HG02798 (cell line): ENCODE data around the gene RBM6.

Source experiments
- ATAC-seq: cut with Tn5 transposase; IDR thresholded peaks from one replicate; pipeline ENCODE4 v1.9.1; 2021; ENCODE audit warnings: mild to moderate bottlenecking; ENCODE audit not compliant: unreplicated experiment, poor library complexity

Gene RBM6

GRCh38 chr3:50122661-50123391, 182.9 kb downstream of the RBM6 start:
- no peak for ATAC-seq

DNA sequence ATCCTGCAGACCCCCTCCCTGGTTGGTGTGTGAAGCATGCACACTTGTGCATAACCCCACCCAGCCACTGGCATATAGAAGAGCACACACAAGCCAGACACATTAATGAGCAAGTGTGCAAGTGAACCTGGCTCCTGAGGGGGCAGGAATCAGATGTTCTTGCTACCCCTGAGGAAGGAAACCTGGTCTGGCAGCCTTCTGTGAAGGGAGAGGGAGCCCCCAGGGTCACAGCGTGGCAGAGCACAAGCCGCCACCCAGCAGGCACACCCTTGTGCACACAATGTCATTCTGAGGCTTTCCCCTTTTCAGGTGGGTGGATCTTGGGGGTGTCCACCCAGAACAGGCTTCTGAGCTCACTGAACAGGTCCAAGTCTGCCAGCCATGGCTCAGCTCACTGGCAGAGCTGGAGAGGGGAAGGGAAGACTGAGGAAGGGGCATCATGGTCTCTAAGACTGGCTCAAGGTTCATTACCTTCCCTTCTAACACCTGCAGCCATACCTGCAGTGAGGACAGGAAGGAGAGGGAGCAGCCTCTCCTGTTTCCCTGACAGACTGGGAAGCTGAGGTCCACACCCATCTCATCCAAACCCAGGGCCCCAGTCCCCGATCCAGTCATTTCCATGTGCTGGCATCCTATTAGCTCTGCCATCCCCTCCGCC, 183.6 kb downstream of the RBM6 start:
- ATAC-seq, result no peak

DNA sequence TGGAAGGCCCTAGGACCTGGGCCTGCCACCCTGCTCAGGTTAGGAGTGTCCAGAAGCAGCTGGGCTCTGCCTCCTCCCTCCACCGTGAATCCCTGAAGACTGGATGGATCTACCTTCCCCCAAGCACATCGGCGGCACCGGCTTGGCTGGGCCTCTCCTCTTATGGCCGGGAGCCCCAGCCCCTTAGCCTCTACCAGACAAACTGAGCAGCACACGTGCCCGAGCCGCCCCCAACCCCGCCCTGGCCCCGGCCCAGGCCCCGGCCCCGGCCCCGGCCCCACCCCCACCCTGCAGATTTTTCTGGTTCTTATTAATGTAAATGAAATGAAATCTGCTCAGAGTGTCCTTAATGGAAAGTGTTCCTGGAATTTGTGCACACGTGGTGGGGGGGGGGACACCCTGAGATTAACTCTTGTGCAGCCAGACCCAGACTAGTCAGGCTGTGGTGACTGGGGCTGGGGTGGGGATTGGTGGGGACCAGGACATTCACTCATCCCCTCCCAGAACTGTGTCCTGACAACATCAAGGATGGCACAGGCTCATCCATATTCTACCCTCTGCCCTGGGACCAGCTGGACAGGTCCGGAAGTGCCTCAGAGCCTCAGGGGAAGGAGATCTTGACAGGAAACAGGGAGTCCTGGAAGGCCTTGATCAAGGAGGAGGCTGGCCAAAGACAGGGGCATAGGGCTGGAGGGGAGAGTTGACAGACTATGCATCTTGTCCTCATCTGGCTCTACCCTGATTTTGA, 184.3 kb downstream of the RBM6 start:
- no peak for ATAC-seq

DNA sequence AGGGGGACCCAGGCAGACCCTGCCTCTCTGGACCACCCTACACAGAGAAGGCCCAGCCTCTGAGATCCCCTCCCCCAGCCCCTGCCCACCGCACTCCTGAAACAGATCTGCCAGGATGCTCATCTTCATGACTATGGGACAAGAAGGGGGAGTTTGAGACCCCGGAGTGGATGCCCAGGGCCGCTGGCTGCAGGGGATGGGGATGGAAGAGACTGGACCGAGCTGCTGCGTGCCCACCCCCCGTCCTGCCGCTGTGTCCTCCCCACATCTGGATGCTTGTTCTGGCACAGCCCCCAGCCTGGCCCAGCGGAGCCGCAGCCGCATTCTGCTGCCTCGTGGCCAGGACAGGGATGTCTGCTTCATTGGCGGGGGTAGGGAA, 184.8 kb downstream of the RBM6 start:
- no peak for ATAC-seq

- no peak for ATAC-seq
Measured at GRCh38 chr3:50125541-50126286, 185.8 kb downstream of the RBM6 start.

DNA sequence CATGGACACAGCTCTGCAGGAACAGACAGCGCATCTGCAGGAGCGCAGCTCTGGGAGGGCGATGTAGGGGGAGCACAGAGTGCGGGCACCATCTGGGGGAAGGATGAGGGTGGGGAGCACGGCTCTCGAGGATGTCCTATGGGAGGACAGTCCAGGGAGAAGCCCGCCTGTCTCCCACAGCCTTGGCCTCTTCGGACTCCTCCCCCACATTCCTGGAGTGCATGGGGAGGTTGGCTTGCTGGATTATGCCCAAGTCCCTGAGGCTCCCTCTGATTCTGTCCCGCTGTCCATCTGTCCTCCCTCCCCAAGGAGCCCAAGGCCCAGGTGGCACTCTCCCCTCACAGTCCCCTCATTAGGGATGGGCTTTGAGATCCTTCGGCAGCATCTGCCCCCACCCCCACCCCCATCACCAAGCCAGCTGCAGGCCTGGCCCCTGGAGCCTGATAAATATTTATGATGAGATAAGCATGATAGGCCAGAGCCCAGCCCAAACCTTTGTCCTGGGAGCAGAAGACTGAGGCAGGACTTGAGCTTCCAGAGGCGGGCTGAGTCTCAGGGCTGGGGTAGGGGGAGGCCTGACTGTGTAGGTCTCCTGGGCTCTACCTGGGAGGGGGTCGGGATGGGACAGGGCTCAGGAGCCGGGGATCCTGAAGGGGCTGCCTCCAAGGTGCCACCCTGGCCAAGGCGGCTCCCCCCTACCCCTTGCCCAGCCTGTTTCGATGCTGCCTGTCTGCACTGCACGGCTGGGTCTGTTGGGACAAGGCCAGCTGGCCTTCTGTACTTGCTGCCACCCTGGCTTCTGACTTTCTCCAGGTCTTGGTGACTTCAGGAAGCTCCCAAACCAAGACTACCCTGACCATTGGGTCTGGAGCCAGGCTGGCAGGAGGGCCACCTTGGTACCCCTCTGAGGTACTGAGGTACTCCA, 186.6 kb downstream of the RBM6 start:
- ATAC-seq, result no peak
